IMR-90 (cell line): Measurements from ENCODE around the gene ANKRD35. TPM values are rescaled to one million over a fixed set of nuclear protein-coding genes. Genes with fewer than 3 reads are reported as not detected.

Experiments used
- ATAC-seq: fragments of 200-7000 bp; cut with Tn5 transposase; 2 replicates; pipeline ENCODE4 v1.9.1; 2020; ENCODE audit warnings: low read depth, mild to moderate bottlenecking, moderate library complexity
- BruUV-seq: library from RNA; stranded (reverse); fragments of 400-500 nt; replicated peaks from 2 replicates; lab custom pipeline; 2021; lab: Mats Ljungman, UMichigan
- CTCF ChIA-PET: fragments of 300-600 bp; formaldehyde crosslinking; extraction: SDS; loops from one replicate; lab custom pipeline; 2021; ENCODE audit warnings: antibody characterized with exemption; lab: Yijun Ruan, JAX
- POLR2A ChIA-PET: fragments of 300-600 bp; sonication (Branson Sonifier 250); formaldehyde crosslinking; loops from one replicate; lab custom pipeline; 2022; ENCODE audit warnings: antibody characterized with exemption; ENCODE audit not compliant: unreplicated experiment; lab: Charles Lee
- DNase-seq: peaks from one replicate; pipeline ENCODE4 v3.0.0; 2013
- H2AFZ ChIP-seq: replicated peaks from 2 replicates; pipeline ENCODE3; 2013; ENCODE audit warnings: low read length, mild to moderate bottlenecking; ENCODE audit not compliant: poor library complexity
- H2AK5ac ChIP-seq: 2 replicates; pipeline ENCODE4 v1.6.1; 2013; ENCODE audit warnings: low read depth, low read length, inconsistent platforms
- H2AK9ac ChIP-seq: replicated peaks from 2 replicates; pipeline ENCODE3; 2013; ENCODE audit warnings: mild to moderate bottlenecking, low read depth, low read length, moderate library complexity; ENCODE audit not compliant: poor library complexity
- H2BK120ac ChIP-seq: 2 replicates; pipeline ENCODE4 v1.6.1; 2013; ENCODE audit warnings: low read depth, low read length, inconsistent platforms
- H2BK15ac ChIP-seq: 3 replicates; pipeline ENCODE4 v1.6.1; 2013; ENCODE audit warnings: low read depth, low read length, inconsistent platforms
- H2BK20ac ChIP-seq: 2 replicates; pipeline ENCODE4 v1.6.1; 2013; ENCODE audit warnings: low read depth, mild to moderate bottlenecking, inconsistent platforms, low read length, moderate library complexity
- H2BK5ac ChIP-seq: 2 replicates; pipeline ENCODE4 v1.6.1; 2013; ENCODE audit warnings: mild to moderate bottlenecking, low read depth, low read length, inconsistent platforms; ENCODE audit not compliant: poor library complexity, severe bottlenecking
- H3K14ac ChIP-seq: replicated peaks from 2 replicates; pipeline ENCODE4 v1.6.1; 2013; ENCODE audit warnings: low read depth, low read length, inconsistent platforms
- H3K18ac ChIP-seq: 2 replicates; pipeline ENCODE4 v1.6.1; 2013; ENCODE audit warnings: low read depth, low read length, control low read depth
- H3K23ac ChIP-seq: 2 replicates; pipeline ENCODE4 v1.6.1; 2013; ENCODE audit warnings: low read depth, low read length, inconsistent platforms
- H3K27ac ChIP-seq: 2 replicates; pipeline ENCODE4 v1.5.1; 2013; ENCODE audit warnings: mild to moderate bottlenecking, control low read depth, low read length; ENCODE audit not compliant: insufficient read depth
- H3K27me3 ChIP-seq: 2 replicates; pipeline ENCODE4 v1.6.1; 2013; ENCODE audit warnings: low read length; ENCODE audit not compliant: control insufficient read depth, insufficient read depth
- H3K36me3 ChIP-seq: 2 replicates; pipeline ENCODE4 v1.6.1; 2013; ENCODE audit warnings: low read length, mixed read lengths; ENCODE audit not compliant: control insufficient read depth, insufficient read depth
- H3K4ac ChIP-seq: 2 replicates; pipeline ENCODE4 v1.6.1; 2013; ENCODE audit warnings: low read depth, low read length, inconsistent platforms
- H3K4me1 ChIP-seq: 2 replicates; pipeline ENCODE4 v1.6.1; 2013; ENCODE audit warnings: low read length, mixed read lengths; ENCODE audit not compliant: control insufficient read depth, insufficient read depth
- H3K4me2 ChIP-seq: 2 replicates; pipeline ENCODE4 v1.6.1; 2013; ENCODE audit warnings: low read depth, mild to moderate bottlenecking, control low read depth, low read length, moderate library complexity
- H3K4me3 ChIP-seq: 2 replicates; pipeline ENCODE4 v1.5.1; 2013; ENCODE audit warnings: low read depth, mild to moderate bottlenecking, control low read depth, low read length, moderate library complexity; ENCODE audit not compliant: insufficient read depth
- H3K56ac ChIP-seq: 2 replicates; pipeline ENCODE4 v1.6.1; 2013; ENCODE audit warnings: low read length, inconsistent platforms; ENCODE audit not compliant: insufficient read depth; ENCODE audit errors: extremely low read depth
- H3K79me1 ChIP-seq, 2 experiments: 2 replicates each; pipeline ENCODE4 v1.6.1; 2013; ENCODE audit warnings: low read length in 2 of 2, inconsistent platforms in 1 of 2, low read depth in 1 of 2
- H3K9ac ChIP-seq: 2 replicates; pipeline ENCODE4 v1.6.1; 2013; ENCODE audit warnings: low read depth, low read length, control low read depth
- H3K9me1 ChIP-seq: 2 replicates; pipeline ENCODE4 v1.6.1; 2013; ENCODE audit warnings: low read length, inconsistent platforms; ENCODE audit not compliant: insufficient read depth
- H3K9me3 ChIP-seq: 2 replicates; pipeline ENCODE4 v1.6.1; 2013; ENCODE audit warnings: low read length; ENCODE audit not compliant: control insufficient read depth, insufficient read depth
- H4K20me1 ChIP-seq: 2 replicates; pipeline ENCODE4 v1.6.1; 2013; ENCODE audit warnings: low read length, inconsistent platforms; ENCODE audit not compliant: insufficient read depth
- H4K5ac ChIP-seq: 2 replicates; pipeline ENCODE4 v1.6.1; 2013; ENCODE audit warnings: mild to moderate bottlenecking, low read depth, low read length, control low read depth
- H4K8ac ChIP-seq, 2 experiments: 2 replicates each; pipeline ENCODE4 v1.6.1; 2013; ENCODE audit warnings: low read depth in 2 of 2, low read length in 2 of 2, control low read depth in 1 of 2, inconsistent platforms in 1 of 2
- H4K91ac ChIP-seq: 2 replicates; pipeline ENCODE4 v1.6.1; 2013; ENCODE audit warnings: low read depth, low read length, inconsistent platforms; ENCODE audit not compliant: insufficient read depth
- CHD1 ChIP-seq: IDR thresholded peaks from 2 replicates; pipeline ENCODE4 v1.6.1; 2012; ENCODE audit warnings: low read depth, low read length, improper control_type of control experiment
- MXI1 ChIP-seq: IDR thresholded peaks from 2 replicates; pipeline ENCODE4 v1.6.1; 2012; ENCODE audit warnings: low read depth, mild to moderate bottlenecking, low read length, moderate library complexity, borderline replicate concordance
- POLR2A ChIP-seq: IDR thresholded peaks from 2 replicates; pipeline ENCODE4 v1.6.1; 2012; ENCODE audit warnings: mild to moderate bottlenecking, low read depth, low read length
- dilution Hi-C: fragments of 300-500 bp; cut with HindIII; formaldehyde crosslinking; loops from one replicate; pipeline ENCODE4 v1.14.3; 2018; ENCODE audit warnings: low sequenced_read_pairs; ENCODE audit not compliant: unreplicated experiment
- in situ Hi-C: fragments of 300-500 bp; cut with MboI; formaldehyde crosslinking; loops from 3 replicates; pipeline ENCODE4 v1.14.3; 2019; ENCODE audit warnings: low sequenced_read_pairs, inconsistent platforms, mixed read lengths
- intact Hi-C: fragments of 100-400 bp; cut with micrococcal nuclease; formaldehyde crosslinking; loops from 2 replicates; pipeline ENCODE4 v1.10.0; 2022
- polyA plus RNA-seq, 3 experiments: library from polyadenylated mRNA; depleted of rRNA; stranded (reverse); fragments of >200 nt; gene quantifications; 2 replicates each; pipeline ENCODE4 v1.2.3, GENCODE V29; 2012; ENCODE audit warnings: low replicate concordance in 1 of 3
- total RNA-seq: library from RNA; depleted of rRNA; stranded (reverse); fragments of >200 nt; gene quantifications from 2 replicates; pipeline ENCODE4 v1.2.3, GENCODE V29; 2012

Gene ANKRD35
- total and polyA plus RNA-seq, 2 of the 4 experiments (the other 2 are of a cell fraction), result 0.90 to 2.4 TPM

DNA sequence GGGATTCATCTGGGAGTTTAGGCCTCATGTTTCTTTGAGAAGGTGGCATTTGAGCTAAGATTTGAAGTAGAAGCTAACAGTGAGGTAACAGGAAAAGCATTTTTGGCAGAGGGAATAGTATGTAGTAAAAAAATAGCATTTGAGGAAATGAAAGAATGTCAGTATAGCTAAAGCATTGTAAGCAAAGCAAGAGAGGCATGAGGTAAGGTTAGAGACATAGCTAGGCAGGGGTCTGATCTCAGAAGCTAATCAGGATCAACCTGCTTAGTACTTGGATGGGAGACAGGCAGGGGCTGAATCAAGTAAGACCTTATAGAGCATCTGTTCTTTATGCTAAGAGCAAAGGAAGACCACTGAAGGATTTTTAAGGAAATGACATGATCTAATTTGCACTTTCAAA is 57.7 kb downstream of the ANKRD35 start:
- Histone ChIP-seq H3K9me1 (peaks cover 6% of the 10 kb centered on the region), H3K4me2 (no peak overlapping the region), H2BK20ac (no peak overlapping the region), H2BK5ac (no peak overlapping the region), H3K4me1 (0 out of 2 replicates have a peak, but pooled peaks cover 2% of the 10 kb centered on the region), H2AK5ac (no peak overlapping the region), H4K20me1 (no peaks in the 10 kb centered on the region), H3K4me3 (no peak overlapping the region), H4K5ac (no peak overlapping the region), H2AFZ (no peak overlapping the region), H3K4ac (no peak overlapping the region), H2AK9ac (no peak overlapping the region), H3K36me3 (peaks cover 36% of the 10 kb centered on the region), H3K9me3 (no peaks in the 10 kb centered on the region), H4K91ac (no peak overlapping the region), H3K27me3 (no peaks in the 10 kb centered on the region), H3K27ac (no peak overlapping the region), H4K8ac (no peak overlapping the region), H3K23ac (no peak overlapping the region), H2BK15ac (no peak overlapping the region), H3K9ac (no peak overlapping the region), H3K56ac (no peak overlapping the region), H3K18ac (no peak overlapping the region), H3K79me1 (peaks cover 28 to 59% of the 10 kb centered on the region in 2 experiments), H3K14ac (no peak overlapping the region), H2BK120ac (no peak overlapping the region)
- DNase-seq, result peak; percentile 28
- intact Hi-C loops, result loop anchor here (10.0 kb wide), 1 partner anchor 103 kb away; no protein-coding TSS in a partner anchor
- no peak for TF ChIP-seq MXI1
- TF ChIP-seq POLR2A, result no peak
- TF ChIP-seq CHD1, result no peak
- no TSS peak for BruUV-seq
- no peak for ATAC-seq
- ChIA-PET POLR2A (no interaction called here), CTCF (interaction anchor here (0.6 kb wide), 1 partner anchor 23 kb away, joined by 4 read pairs; no protein-coding TSS in a partner anchor)
- dilution Hi-C loops, result no loop called here
- in situ Hi-C loops, result no loop called here
